Pulmonary artery endothelial cell (primary cell): Measurements from ENCODE around the gene CRB2. TPM values are rescaled to one million over a fixed set of nuclear protein-coding genes. Genes with fewer than 3 reads are reported as not detected.

ENCODE experiments used
- DNase-seq: peaks from one replicate; pipeline ENCODE4 v3.0.0-alpha.2; 2011; ENCODE audit warnings: low read depth, low spot score
- total RNA-seq: library from RNA; depleted of rRNA; stranded (reverse); fragments of >200 nt; gene quantifications from 2 replicates; pipeline ENCODE4 v1.2.3, GENCODE V29; 2014

Gene CRB2
- total RNA-seq, 1 donor from 2014 or later, result not detected

GRCh38 chr9:123364241-123364824, 8.3 kb downstream of the CRB2 start:
- DNase-seq, result no peak

GRCh38 chr9:123365287-123365880, 9.4 kb downstream of the CRB2 start:
- DNase-seq, result no peak

- DNase-seq, result no peak
Measured at GRCh38 chr9:123365881-123366528, 10.0 kb downstream of the CRB2 start.

GRCh38 chr9:123368023-123368422, 12.0 kb downstream of the CRB2 start:
- DNase-seq, result no peak

- DNase-seq, result no peak
Measured at GRCh38 chr9:123368536-123369153, 12.6 kb downstream of the CRB2 start.

- DNase-seq, result no peak
Measured at GRCh38 chr9:123369296-123369695, 13.3 kb downstream of the CRB2 start.

GRCh38 chr9:123370108-123370507, 14.1 kb downstream of the CRB2 start:
- DNase-seq, result no peak

- DNase-seq, result no peak
Measured at GRCh38 chr9:123370526-123371227, 14.7 kb downstream of the CRB2 start.

GRCh38 chr9:123371228-123371584, 15.2 kb downstream of the CRB2 start:
- DNase-seq, result no peak

- no peak for DNase-seq
Measured at GRCh38 chr9:123371805-123372590, 16.0 kb downstream of the CRB2 start.

- DNase-seq, result no peak
Measured at GRCh38 chr9:123372766-123373446, 16.9 kb downstream of the CRB2 start.

- no peak for DNase-seq
Measured at GRCh38 chr9:123373447-123373923, 17.5 kb downstream of the CRB2 start.

- DNase-seq, result no peak
Measured at GRCh38 chr9:123373946-123374345, 17.9 kb downstream of the CRB2 start.

- no peak for DNase-seq
Measured at GRCh38 chr9:123375469-123376132, 19.6 kb downstream of the CRB2 start.

- no peak for DNase-seq
Measured at GRCh38 chr9:123376218-123377071, 20.4 kb downstream of the CRB2 start.

- no peak for DNase-seq
Measured at GRCh38 chr9:123377211-123377971, 21.4 kb downstream of the CRB2 start.

- no peak for DNase-seq
Measured at GRCh38 chr9:123378025-123378424, 22.0 kb downstream of the CRB2 start.

GRCh38 chr9:123378956-123379660, 23.1 kb downstream of the CRB2 start:
- DNase-seq, result no peak
